Heart left ventricle (tissue), 11 donors: Measurements from ENCODE around the gene DAPL1. TPM values are rescaled to one million over a fixed set of nuclear protein-coding genes. Genes with fewer than 3 reads are reported as not detected.

Experiments used
- polyA plus RNA-seq, 2 donors: library from polyadenylated mRNA; stranded (reverse); fragments of 200-250 nt; gene quantifications; one replicate each; pipeline ENCODE4 v1.2.3, GENCODE V29; 2013
- total RNA-seq, 9 donors: library from RNA; depleted of rRNA in 2 of 9; stranded (reverse); fragments of >200 nt in 2 of 9; fragmentation: NEBNext Ultra II Directional in 3 of 9; extraction: Animal tissue kit (Norgen Biotek cat#: 25700) in 3 of 9; gene quantifications; one replicate each; pipeline versions ENCODE4 v1.1.0 to v1.2.4, GENCODE V29; 2016 to 2023
- donor health status: ischemic (EF 13 %, LVEDD 7.1; RV severe dilation, severe dysfunction).
- donor health status: healthy with polysubstance abuse.
- donor health status: DM: no; HTN: yes; CAD: no.
- donor health status: DM: no; HTN: no; CAD: no.
- donor health status: ischemic (EF 25% LVEDD 5.7; RV mildly dilated, moderate dysfunction).
- donor health status: healthy.
- donor health status: DM: yes; HTN: yes; CAD: no.
- donor health status: PGD.
- donor health status: nonischemic (EF 23%, LVEDD 6.1; RV moderate dilation, normal function).

The DAPL1 gene
- total and polyA plus RNA-seq, 11 donors: 1.3 TPM; not detected in 10

Other genes with a start within 250 kb of the DAPL1 start
- 10 to 100 TPM; 41.2 to 91.1 (median 74.0) TPM for gene TANC1, start 173.3 kb downstream of the DAPL1 start, total RNA-seq
- gene TANC1, start 173.3 kb downstream of the DAPL1 start, polyA plus RNA-seq: 10 to 100 TPM; 26.6 to 43.8 TPM